NT2/D1 (cell line): ENCODE data around the gene PPM1L.

Source experiments
- DNase-seq: peaks from one replicate; pipeline ENCODE4 v3.0.0-alpha.2; 2011; ENCODE audit warnings: low read depth, low spot score
- H3K27me3 ChIP-seq: 2 replicates; pipeline ENCODE4 v1.6.0; 2011; ENCODE audit warnings: mild to moderate bottlenecking; ENCODE audit not compliant: insufficient read length, insufficient read depth
- H3K36me3 ChIP-seq: 2 replicates; pipeline ENCODE4 v1.6.1; 2011; ENCODE audit warnings: mild to moderate bottlenecking, low read length, mixed read lengths; ENCODE audit not compliant: insufficient read depth, insufficient read length
- H3K4me1 ChIP-seq: 2 replicates; pipeline ENCODE4 v1.5.1; 2011; ENCODE audit not compliant: insufficient read depth, insufficient read length
- H3K4me3 ChIP-seq: 2 replicates; pipeline ENCODE4 v1.5.1; 2011; ENCODE audit warnings: low read depth; ENCODE audit not compliant: insufficient read length
- H3K9ac ChIP-seq: 2 replicates; pipeline ENCODE4 v1.6.0; 2011; ENCODE audit warnings: low read depth; ENCODE audit not compliant: insufficient read length
- H3K9me3 ChIP-seq: 2 replicates; pipeline ENCODE4 v1.5.1; 2011; ENCODE audit warnings: mild to moderate bottlenecking, low read length; ENCODE audit not compliant: insufficient read depth
- SUZ12 ChIP-seq: IDR thresholded peaks from 2 replicates; pipeline ENCODE4 v1.6.1; 2011; ENCODE audit not compliant: insufficient read length, insufficient read depth; ENCODE audit errors: extremely low read depth
- YY1 ChIP-seq: IDR thresholded peaks from 2 replicates; pipeline ENCODE4 v1.6.1; 2011; ENCODE audit not compliant: insufficient read length, insufficient read depth
- ZNF274 ChIP-seq: IDR thresholded peaks from 2 replicates; pipeline ENCODE4 v1.6.1; 2011; ENCODE audit warnings: mild to moderate bottlenecking, low read depth, low read length

Gene PPM1L

GRCh38 chr3:160765211-160765610, 9.2 kb downstream of the PPM1L start:
- Histone ChIP-seq H3K36me3 (no peaks in the 10 kb centered on the region), H3K27me3 (no peaks in the 10 kb centered on the region), H3K9me3 (no peaks in the 10 kb centered on the region), H3K9ac (no peak overlapping the region), H3K4me1 (no peaks in the 10 kb centered on the region), H3K4me3 (no peak overlapping the region)
- DNase-seq, result no peak
- TF ChIP-seq YY1 (no peak), SUZ12 (no peak), ZNF274 (no peak)

- H3K4me3 ChIP-seq, result no peak overlapping the region
- H3K27me3 ChIP-seq, result no peaks in the 10 kb centered on the region
- H3K4me1 ChIP-seq, result no peaks in the 10 kb centered on the region
- H3K9me3 ChIP-seq, result no peaks in the 10 kb centered on the region
- no peak for TF ChIP-seq YY1
- TF ChIP-seq SUZ12, result no peak
- no peak for TF ChIP-seq ZNF274
- no peak for DNase-seq
- H3K36me3 ChIP-seq, result no peaks in the 10 kb centered on the region
- H3K9ac ChIP-seq, result no peak overlapping the region
Observed at GRCh38 chr3:160768031-160768430, 12.0 kb downstream of the PPM1L start.

GRCh38 chr3:160768918-160769317, 12.9 kb downstream of the PPM1L start:
- DNase-seq, result no peak
- H3K9me3 ChIP-seq, result no peaks in the 10 kb centered on the region
- no peaks in the 10 kb centered on the region for H3K4me1 ChIP-seq
- no peaks in the 10 kb centered on the region for H3K27me3 ChIP-seq
- no peaks in the 10 kb centered on the region for H3K36me3 ChIP-seq
- H3K4me3 ChIP-seq, result no peak overlapping the region
- H3K9ac ChIP-seq, result no peak overlapping the region
- no peak for TF ChIP-seq YY1
- no peak for TF ChIP-seq ZNF274
- TF ChIP-seq SUZ12, result no peak

GRCh38 chr3:160771811-160772459, 15.9 kb downstream of the PPM1L start:
- H3K9ac ChIP-seq, result no peak overlapping the region
- H3K4me1 ChIP-seq, result no peaks in the 10 kb centered on the region
- no peaks in the 10 kb centered on the region for H3K36me3 ChIP-seq
- H3K9me3 ChIP-seq, result no peaks in the 10 kb centered on the region
- H3K4me3 ChIP-seq, result no peak overlapping the region
- no peaks in the 10 kb centered on the region for H3K27me3 ChIP-seq
- no peak for DNase-seq
- no peak for TF ChIP-seq YY1
- no peak for TF ChIP-seq ZNF274
- TF ChIP-seq SUZ12, result no peak

GRCh38 chr3:160773722-160774121, 17.7 kb downstream of the PPM1L start:
- no peaks in the 10 kb centered on the region for H3K36me3 ChIP-seq
- no peaks in the 10 kb centered on the region for H3K9me3 ChIP-seq
- no peak for TF ChIP-seq YY1
- TF ChIP-seq ZNF274, result no peak
- no peak for TF ChIP-seq SUZ12
- no peaks in the 10 kb centered on the region for H3K27me3 ChIP-seq
- H3K9ac ChIP-seq, result no peak overlapping the region
- DNase-seq, result no peak
- no peak overlapping the region for H3K4me3 ChIP-seq
- H3K4me1 ChIP-seq, result no peaks in the 10 kb centered on the region

GRCh38 chr3:160774172-160774571, 18.1 kb downstream of the PPM1L start:
- TF ChIP-seq YY1, result no peak
- no peak for TF ChIP-seq ZNF274
- no peak for TF ChIP-seq SUZ12

GRCh38 chr3:160778480-160778879, 22.4 kb downstream of the PPM1L start:
- Histone ChIP-seq H3K9me3 (no peaks in the 10 kb centered on the region), H3K4me3 (no peak overlapping the region), H3K9ac (no peak overlapping the region)

More at GRCh38 chr3:160774172-160774571, 18.1 kb downstream of the PPM1L start:
- H3K9ac ChIP-seq, result no peak overlapping the region
- DNase-seq, result no peak
- H3K4me1 ChIP-seq, result no peaks in the 10 kb centered on the region
- H3K27me3 ChIP-seq, result no peaks in the 10 kb centered on the region
- no peaks in the 10 kb centered on the region for H3K9me3 ChIP-seq
- no peaks in the 10 kb centered on the region for H3K36me3 ChIP-seq
- no peak overlapping the region for H3K4me3 ChIP-seq

More at GRCh38 chr3:160778480-160778879, 22.4 kb downstream of the PPM1L start:
- H3K4me1 ChIP-seq, result no peaks in the 10 kb centered on the region
- no peaks in the 10 kb centered on the region for H3K27me3 ChIP-seq
- no peaks in the 10 kb centered on the region for H3K36me3 ChIP-seq
- TF ChIP-seq ZNF274, result no peak
- TF ChIP-seq YY1, result no peak
- TF ChIP-seq SUZ12, result no peak
- DNase-seq, result no peak
